22Rv1 (cell line): Measurements from ENCODE around the gene CDYL.

ENCODE experiments used
- CTCF ChIP-seq: fragments of 450-650 bp; IDR thresholded peaks from 2 replicates; pipeline ENCODE4 v1.5.1; 2017; ENCODE audit warnings: mild to moderate bottlenecking
- ZFX ChIP-seq: fragments of 450-650 bp; IDR thresholded peaks from 2 replicates; pipeline ENCODE4 v1.6.1; 2017; ENCODE audit warnings: antibody characterized with exemption, borderline replicate concordance

GRCh38 chr6:4923081-4923480, 146.9 kb downstream of the CDYL start:
- TF ChIP-seq CTCF (no peak), ZFX (no peak)
